ENCODE measurements around the gene RPN2. TPM values are rescaled to one million over a fixed set of nuclear protein-coding genes. Genes with fewer than 3 reads are reported as not detected.
"Not testable (repeated sequence)": the region's sequence is repeated elsewhere in the genome, so short reads cannot be mapped to it uniquely, and the experiment has no call there.

Gene RPN2
- total RNA-seq = 100 to 1,000 TPM; 161 to 165 TPM

- ChIA-PET POLR2A (interaction anchor here (0.5 to 1.8 kb wide), 7 partner anchors 12 to 1518 kb away, joined by 3 to 18 read pairs (median 4); partner anchors contain the start of gene RBL1), CTCF (interaction anchor here (0.8 to 1.6 kb wide), 8 partner anchors 11 to 354 kb away, joined by 3 to 15 read pairs (median 5); partner anchors contain the start of gene RBL1)
Observed at GRCh38 chr20:37178839-37179682, at the start of gene RPN2, which contains the start of gene MROH8. RPN2 (plus strand) TSS chr20:37179330; CDS start chr20:37179357, 27 bp downstream. MROH8 (minus strand) TSS chr20:37179548.

- ChIA-PET CTCF (no interaction called here), POLR2A (no interaction called here)
Observed at GRCh38 chr20:37131486-37131885, 47.6 kb upstream of the RPN2 start.

GRCh38 chr20:37133952-37134351 lies 45.2 kb upstream of the RPN2 start:
- CTCF ChIA-PET = no interaction called here
- POLR2A ChIA-PET = no interaction called here

- POLR2A ChIA-PET = no interaction called here
- CTCF ChIA-PET = no interaction called here
Observed at GRCh38 chr20:37137547-37137946, 41.6 kb upstream of the RPN2 start.

DNA sequence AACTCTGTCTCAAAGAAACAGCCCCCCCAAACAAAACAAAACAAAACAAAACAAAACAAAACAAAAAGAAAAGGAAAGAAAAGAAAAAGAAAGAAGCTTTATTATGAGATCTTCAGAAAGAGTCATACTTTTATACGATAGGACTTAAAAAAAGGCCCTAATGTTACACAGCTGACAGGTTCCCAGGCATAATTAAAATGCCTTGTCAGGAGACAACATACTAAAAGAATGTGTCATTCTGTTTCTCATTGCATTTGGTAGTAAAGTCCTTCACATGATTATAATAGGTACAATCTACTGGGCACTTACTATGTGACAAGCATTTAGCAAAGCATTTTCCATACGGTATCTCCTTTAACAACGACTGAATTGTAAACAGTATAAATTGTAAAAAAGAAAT lies 36.4 kb upstream of the RPN2 start:
- POLR2A ChIA-PET = no interaction called here

GRCh38 chr20:37144856-37145404 lies 34.2 kb upstream of the RPN2 start:
- POLR2A ChIA-PET = no interaction called here
- CTCF ChIA-PET = no interaction called here

More for the DNA sequence above, 36.4 kb upstream of the RPN2 start:
- CTCF ChIA-PET = interaction anchor here (0.7 kb wide), 1 partner anchor 1215 kb away, joined by 3 read pairs; no protein-coding TSS in a partner anchor

GRCh38 chr20:37147250-37147649 lies 31.9 kb upstream of the RPN2 start:
- ChIA-PET CTCF (no interaction called here), POLR2A (no interaction called here)

DNA sequence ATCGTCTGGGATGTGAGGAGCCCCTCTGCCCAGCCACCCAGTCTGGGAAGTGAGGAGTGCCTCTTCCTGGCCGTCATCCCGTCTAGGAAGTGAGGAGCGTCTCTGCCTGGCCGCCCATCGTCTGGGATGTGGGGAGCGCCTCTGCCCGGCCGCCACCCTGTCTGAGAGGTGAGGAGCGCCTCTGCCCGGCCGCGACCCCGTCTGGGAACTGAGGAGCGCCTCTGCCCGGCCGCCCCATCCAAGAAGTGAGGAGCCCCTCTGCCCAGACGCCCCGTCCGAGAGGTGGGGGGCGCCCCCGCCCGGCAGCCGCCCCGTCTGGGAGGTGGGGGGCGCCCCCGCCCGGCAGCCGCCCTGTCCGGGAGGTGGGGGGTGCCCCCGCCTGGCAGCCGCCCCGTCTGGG lies 28.3 kb upstream of the RPN2 start:
- CTCF ChIA-PET = interaction anchor here (1.0 kb wide), 1 partner anchor 11 kb away, joined by 3 read pairs; no protein-coding TSS in a partner anchor
- POLR2A ChIA-PET = not testable (repeated sequence)

DNA sequence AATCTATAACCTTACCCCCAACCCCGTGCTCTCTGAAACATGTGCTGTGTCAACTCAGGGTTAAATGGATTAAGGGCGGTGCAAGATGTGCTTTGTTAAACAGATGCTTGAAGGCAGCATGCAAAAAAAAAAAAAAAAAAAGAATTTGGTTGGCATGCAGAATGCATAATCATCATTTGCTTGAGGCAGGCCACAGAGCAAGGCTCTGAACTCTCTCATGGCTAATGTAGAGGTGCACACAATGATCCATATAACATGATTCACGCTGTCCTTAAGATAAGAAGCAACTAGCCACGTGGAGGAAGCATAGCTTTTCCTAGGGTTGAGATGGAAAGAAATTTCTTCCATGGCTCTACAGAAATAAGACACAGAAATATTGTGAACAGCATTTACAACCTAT lies 27.6 kb upstream of the RPN2 start:
- ChIA-PET CTCF (no interaction called here), POLR2A (no interaction called here)

DNA sequence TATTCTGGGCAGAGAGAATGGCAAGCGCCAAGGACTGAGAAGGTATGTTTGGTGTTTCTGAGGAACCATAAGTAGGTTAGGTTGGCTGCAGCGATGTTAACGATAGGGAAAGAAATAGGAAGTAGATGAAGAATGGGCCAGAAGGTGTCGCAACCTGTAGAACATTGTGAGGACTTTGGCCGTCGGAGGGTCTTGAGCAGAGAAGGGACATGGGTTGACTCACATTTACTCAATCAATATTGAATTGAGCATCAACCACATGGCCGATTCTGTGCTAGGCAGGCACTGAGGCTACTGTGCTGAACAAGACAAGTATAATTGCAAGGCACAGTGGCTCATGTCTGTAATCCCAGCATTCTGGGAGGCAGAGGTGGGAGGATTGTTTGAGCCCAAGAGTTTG lies 26.8 kb upstream of the RPN2 start:
- ChIA-PET CTCF (no interaction called here), POLR2A (no interaction called here)

DNA sequence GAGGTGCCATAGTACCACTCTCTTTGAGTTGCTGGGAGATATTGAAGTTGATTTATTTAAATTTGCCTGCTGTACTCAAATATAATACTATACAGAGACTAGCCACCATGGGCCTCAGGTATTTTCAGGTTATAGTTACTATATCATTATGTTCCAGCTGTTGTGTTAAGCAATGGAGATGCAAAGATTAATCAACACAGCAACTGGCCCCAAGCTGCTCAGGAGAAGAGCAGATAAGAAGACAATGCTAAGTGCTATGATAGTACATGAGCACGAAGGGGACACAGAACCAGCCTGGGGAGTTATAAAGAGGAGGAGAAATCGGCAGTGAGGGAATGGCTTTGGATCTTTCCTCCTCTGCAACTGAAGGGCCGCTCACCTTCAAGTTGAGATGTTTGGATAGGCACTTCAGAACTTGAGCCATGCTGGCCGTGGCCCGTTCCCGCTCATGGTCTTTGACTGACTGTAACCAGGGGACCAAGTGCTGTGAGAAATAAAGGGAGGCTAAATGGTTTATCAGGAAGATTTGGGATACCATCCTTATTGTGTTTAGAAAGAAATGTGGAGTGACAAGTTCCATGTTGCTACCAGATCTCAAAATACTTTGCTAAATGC lies 24.3 kb upstream of the RPN2 start:
- ChIA-PET POLR2A (no interaction called here), CTCF (interaction anchor here (0.6 to 1.0 kb wide), 2 partner anchors 12 to 48 kb away, joined by 3 read pairs; no protein-coding TSS in a partner anchor)

GRCh38 chr20:37155987-37156386 lies 23.1 kb upstream of the RPN2 start:
- POLR2A ChIA-PET = no interaction called here
- CTCF ChIA-PET = interaction anchor here (0.6 kb wide), 1 partner anchor 16 kb away, joined by 5 read pairs; no protein-coding TSS in a partner anchor

DNA sequence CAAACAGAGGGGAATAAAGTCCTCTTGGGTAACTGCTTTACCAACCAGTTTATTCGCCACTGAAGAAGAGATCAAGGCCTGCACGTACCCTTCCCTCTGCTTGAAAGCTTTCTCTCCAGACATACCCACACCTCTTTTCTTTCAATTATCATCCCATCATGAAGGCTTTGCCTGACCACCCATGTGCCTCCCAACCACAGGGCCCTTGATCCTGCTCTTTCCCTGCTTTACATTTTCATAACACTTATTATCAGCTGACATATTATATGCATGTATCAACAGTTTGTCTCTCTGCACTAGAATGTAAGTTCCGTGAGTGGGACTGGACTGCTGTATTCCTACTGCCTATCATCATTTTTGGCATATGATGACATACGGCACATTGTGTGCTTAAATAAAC lies 20.9 kb upstream of the RPN2 start:
- ChIA-PET CTCF (no interaction called here), POLR2A (no interaction called here)

- CTCF ChIA-PET = no interaction called here
- POLR2A ChIA-PET = no interaction called here
Observed at GRCh38 chr20:37160683-37161082, 18.4 kb upstream of the RPN2 start.

- CTCF ChIA-PET = interaction anchor here (1.0 kb wide), 1 partner anchor 11 kb away, joined by 3 read pairs; no protein-coding TSS in a partner anchor
- POLR2A ChIA-PET = no interaction called here
Observed at GRCh38 chr20:37161830-37162549, 17.1 kb upstream of the RPN2 start.

DNA sequence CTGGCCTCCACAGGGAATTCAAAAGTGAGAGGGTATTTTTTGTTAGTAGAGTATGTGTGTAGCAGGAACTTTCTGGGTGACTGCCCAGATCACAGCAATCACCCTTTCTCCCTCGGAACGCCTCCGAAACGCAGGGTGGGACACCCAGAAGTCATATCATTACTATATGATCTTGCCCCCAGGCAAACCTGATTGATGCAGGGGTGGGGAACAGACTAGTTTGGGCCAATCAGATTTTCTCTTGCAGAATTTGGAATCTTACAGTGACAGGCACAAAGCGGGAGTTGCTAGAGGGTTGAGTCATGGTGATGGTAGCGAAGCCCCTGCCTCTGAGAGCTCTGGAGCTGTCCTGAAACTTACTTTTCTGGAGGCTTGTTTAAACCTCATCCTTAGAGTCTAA lies 16.5 kb upstream of the RPN2 start:
- ChIA-PET POLR2A (no interaction called here), CTCF (interaction anchor here (1.0 kb wide), 1 partner anchor 12 kb away, joined by 3 read pairs; no protein-coding TSS in a partner anchor)

GRCh38 chr20:37163832-37164554 lies 15.1 kb upstream of the RPN2 start:
- ChIA-PET CTCF (no interaction called here), POLR2A (no interaction called here)

DNA sequence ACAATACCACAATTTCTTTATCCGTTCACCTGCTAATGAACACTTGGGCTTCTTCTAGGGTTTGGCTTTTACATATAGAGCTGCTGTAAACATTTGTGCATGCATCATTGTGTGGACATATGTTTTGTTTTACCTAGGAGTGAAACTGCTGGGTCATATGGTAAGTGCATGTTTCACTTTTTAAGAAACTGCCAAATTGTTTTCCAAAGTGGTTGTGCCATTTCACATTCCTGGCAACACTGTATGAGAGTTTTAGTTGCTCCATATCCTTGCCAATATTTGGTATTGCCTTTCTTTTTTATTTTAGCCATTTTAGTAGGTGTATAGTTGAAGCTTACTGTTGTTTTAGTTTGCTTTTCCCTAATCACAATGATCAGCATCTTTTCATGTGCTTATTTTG lies 14.1 kb upstream of the RPN2 start:
- POLR2A ChIA-PET = no interaction called here
- CTCF ChIA-PET = no interaction called here

DNA sequence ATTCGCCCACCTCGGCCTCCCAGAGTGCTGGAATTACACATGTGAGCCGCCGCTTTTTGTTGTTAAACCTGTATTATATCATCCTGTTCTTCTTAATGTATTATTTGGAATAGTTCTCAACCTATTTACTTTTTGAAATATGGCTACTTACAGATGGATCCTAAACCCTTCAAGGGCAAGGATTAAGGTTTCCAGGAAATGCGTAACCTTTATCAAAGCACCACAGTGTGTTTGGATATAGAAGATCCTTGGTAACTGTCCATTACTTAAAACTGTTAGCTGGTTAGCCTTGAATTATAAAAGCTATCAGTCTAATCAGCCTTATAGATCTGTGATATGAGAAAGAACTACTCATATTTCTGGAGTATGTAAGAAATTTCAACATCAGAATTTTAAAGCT lies 12.3 kb upstream of the RPN2 start:
- POLR2A ChIA-PET = no interaction called here
- CTCF ChIA-PET = interaction anchor here (1.0 to 1.5 kb wide), 2 partner anchors 12 kb away, joined by 3 read pairs; no protein-coding TSS in a partner anchor

Measured in activated CD8-positive, alpha-beta memory T cell treated with anti-CD3 and anti-CD28 coated beads for 36 hours (primary cell).